NCI-H146 (cell line): Measurements from ENCODE around the gene NBPF1.
A peak's percentile ranks its signal among the peaks of the same experiment; 100 is the strongest.
"Not testable (repeated sequence)": the region's sequence is repeated elsewhere in the genome, so short reads cannot be mapped to it uniquely, and the experiment has no call there.

Source experiments
- DNase-seq: peaks from one replicate; lab custom pipeline; 2025; lab: John Stamatoyannopoulos, UW

Gene NBPF1

DNA sequence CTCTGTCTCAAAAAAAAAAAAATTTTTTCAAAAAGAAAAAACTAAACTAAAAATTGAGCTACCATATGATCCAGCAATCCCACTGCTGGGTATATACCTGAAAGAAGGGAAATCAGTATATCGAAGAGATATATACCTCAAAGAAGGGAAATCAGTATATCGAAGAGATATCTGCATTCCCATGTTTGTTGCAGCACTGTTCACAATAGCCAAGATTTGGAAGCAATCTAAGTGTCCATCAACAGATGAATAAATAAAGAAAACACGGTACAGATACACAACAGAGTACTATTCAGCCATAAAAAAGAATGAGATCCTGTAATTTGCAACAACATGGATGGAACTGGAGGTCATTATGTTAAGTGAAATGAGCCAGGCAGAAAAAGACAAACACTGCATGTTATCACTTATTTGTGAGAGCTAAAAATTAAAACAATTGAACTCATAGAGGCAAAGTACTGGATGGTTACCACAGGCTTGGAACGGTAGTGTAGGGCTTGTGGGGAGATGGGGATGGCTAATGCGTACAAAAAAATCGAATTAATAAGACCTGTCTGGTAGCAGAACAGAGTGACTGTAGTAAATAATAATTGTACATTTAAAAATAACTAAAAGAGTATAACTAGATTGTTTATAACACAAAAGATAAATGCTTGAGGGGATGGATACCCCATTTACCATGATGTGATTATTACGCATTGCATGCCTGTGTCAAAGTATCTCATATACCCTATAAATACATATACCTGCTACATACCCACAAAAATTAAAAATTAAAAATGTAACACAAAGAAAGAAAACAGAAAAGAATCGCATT lies 28.0 kb upstream of the NBPF1 start:
- DNase-seq: not testable (repeated sequence)

DNA sequence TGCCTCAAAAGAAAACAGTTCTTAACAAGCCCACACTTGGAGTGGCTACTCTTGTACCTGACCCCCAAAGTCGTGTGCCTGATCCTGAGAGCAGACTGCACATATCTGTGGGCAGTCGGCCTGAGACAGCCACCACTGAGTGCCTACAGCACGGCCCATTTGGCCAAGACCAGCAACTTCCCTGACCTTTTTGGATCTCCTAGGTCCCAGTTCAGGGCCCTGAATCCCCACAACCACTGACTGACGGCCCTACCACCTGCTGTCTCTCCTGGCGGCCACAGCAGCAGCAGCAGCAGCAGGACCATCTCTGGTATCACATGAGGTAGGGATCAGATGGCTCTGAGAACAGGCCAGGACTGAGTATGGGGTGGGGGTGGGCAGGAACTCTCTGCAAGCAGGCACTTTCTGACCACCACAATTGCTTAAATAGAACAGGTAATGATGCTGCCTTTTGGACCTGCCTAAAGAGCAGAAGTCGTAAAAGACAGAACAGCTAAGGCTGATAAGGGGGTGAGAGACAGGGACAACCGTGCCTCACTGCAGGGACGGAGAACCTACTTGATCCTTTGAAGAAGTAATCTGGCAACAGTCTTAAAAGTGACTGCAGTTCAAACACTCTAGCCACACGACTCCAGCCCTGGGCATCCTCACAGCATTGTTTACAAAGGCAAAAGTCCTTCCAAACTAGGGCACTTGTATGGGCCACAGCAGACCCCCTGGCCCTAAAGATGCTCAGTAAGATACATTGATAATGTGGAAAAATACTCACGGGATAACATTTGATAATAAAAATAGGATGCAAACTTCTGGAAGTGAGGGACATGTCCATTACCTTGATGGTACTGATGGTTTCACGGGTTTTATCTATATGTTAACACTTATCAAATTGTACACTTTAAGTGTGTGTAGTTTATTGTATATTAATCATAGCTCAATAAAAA lies 26.0 kb upstream of the NBPF1 start:
- DNase-seq: not testable (repeated sequence)

DNA sequence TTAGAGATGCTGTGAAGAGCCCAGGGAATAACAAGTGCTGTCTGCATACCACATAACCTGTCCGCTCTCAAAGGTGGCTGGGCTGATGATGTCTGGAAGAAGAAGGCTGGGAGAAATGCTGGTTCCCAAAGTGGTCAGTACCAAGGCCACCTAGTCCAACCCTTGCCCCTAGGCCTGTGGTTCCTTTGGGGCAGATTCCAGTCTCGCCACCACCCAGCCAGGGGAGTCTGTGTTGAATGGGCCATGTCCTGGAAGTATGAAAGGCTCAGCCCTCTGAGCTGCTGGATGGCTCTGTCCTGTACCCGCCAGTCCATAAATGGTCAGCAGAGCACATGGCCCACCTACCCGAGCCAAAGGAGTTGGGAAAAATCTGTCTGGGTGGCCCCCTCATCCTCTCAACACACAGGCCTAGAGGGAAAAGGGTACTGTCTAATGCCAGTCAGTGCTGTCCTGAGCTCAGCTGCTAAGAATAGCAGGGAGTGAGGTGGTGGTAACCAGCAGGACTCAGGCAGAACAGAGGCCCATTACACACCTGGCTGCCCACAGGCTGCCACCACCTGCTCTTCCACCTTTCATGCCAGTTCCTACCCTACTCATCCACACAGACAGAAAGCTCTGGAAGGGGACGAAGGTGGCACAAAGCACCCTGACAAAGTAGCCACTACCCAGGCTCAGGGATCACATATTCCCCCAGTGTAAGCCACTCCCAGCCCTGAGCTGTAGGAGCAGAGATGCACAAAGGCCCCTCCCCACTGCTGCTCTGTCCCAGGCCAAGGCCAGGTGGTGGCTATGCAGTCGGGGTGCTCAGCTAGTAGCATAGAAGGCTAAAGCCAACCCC lies 24.8 kb upstream of the NBPF1 start:
- not testable (repeated sequence) for DNase-seq

DNA sequence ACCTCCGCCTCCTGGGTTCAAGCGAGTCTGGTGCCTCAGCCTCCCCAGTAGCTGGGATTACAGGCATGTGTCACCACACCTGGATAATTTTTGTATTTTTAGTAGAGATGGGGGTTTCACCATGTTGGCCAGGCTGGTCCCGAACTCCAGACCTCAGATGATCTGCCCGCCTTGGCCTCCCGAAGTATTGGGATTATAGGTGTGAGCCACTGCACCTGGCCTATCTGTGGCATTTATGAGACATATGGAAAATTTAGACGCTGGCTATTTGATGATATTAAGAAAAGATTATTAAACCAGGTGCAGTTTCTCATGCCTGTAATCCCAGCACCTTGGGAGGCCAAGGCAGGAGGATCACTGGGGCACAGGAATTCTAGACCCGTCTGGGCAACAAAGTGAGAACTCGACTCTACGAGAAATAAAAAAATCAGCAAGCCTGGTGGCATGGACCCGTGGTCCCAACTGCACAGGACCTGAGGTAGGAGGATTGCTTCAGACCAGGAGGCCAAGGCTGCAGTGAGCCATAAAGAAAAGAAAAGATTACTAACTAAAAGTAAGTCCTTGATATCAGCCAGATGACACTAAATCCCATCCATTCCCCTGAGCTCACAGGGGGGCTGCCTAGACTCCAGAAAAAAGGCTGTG lies 23.3 kb upstream of the NBPF1 start:
- DNase-seq: not testable (repeated sequence)

DNA sequence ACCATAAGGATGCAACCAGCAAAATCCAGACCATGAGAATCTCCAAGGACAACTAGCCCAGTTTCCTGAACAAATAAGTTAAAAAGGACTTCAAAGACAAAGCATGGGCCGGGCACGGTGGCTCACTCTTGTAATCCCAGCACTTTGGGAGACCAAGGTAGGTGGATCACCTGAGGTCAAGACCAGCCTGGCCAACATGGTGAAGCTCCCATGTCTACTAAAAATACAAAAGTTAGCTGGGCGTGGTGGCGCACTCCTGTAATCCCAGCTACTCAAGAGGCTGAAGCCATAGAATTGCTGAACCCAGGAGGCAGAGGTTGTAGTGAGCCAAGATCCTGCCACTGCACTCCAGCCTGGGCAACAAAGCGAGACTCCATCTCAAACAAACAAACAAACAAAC lies 22.6 kb upstream of the NBPF1 start:
- DNase-seq: not testable (repeated sequence)

DNA sequence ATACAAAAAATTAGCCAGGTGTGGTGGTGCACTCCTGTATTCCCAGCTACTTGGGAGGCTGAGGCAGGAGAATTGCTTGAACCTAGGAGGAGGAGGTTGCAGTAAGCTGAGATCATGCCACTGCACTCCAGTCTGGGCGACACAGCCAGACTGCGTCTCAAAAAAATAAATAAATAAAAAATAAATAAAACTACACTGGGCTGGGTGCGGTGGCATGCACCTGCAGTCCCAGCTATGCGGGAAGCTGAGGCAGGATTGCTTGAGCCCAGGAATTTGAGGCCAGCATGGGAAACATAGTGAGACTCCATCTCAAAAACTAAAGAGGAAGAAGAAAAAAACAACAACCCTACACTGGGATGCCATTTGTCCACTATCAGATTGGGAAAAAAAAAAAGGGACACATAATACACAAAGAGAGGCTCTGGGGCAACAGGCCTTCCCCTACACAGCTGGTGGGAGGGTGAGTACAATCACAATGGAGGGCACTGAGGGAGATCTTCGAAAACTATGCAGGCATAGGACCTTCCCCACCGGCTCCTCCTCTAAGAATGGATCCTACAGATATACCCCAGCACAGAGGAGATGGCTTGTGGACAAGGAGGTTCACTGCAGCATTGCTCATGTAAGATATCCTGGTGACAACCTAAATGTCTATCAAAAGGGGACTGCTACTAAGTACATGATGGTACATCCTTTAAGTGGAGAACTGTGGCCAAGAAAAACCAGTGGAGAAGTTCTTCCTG lies 20.3 kb upstream of the NBPF1 start:
- DNase-seq: not testable (repeated sequence)

DNA sequence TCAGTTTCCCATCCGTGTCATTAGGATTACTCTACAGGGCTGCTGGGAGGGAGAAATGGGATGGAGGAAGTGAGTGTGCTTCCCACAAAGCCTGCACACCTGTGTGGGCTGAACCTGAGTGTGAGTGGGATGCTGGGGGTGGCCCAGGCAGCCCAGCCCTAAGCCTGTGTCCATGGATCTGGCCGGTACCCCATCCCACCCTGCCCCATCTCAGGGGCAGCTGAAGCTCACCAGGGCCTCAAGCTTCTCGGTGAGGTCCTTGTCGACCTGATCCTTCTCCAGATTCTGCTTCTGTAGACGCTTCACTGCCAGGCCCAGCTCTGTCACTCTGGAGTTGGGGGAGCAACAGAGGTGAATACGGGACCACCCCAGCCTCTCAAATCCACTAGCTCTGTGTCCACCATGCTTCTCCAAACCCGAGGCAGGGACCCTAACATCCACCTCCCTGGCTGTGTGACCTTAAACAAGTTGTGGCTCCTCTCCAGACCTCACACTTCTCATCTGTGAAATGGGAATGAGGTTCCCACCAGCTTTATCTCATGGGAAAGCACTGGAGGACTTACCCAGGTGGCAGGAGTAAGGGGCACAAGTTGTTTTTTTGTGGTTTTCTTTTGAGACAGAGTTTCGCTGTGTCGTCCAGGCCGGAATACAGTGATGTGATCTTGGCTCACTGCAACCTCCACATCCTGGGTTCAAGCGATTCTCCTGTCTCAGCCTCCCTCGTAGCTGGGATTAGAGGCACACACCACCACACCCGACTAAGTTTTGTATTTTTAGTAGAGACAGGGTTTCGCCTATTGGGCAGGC lies 18.9 kb upstream of the NBPF1 start:
- DNase-seq: not testable (repeated sequence)

DNA sequence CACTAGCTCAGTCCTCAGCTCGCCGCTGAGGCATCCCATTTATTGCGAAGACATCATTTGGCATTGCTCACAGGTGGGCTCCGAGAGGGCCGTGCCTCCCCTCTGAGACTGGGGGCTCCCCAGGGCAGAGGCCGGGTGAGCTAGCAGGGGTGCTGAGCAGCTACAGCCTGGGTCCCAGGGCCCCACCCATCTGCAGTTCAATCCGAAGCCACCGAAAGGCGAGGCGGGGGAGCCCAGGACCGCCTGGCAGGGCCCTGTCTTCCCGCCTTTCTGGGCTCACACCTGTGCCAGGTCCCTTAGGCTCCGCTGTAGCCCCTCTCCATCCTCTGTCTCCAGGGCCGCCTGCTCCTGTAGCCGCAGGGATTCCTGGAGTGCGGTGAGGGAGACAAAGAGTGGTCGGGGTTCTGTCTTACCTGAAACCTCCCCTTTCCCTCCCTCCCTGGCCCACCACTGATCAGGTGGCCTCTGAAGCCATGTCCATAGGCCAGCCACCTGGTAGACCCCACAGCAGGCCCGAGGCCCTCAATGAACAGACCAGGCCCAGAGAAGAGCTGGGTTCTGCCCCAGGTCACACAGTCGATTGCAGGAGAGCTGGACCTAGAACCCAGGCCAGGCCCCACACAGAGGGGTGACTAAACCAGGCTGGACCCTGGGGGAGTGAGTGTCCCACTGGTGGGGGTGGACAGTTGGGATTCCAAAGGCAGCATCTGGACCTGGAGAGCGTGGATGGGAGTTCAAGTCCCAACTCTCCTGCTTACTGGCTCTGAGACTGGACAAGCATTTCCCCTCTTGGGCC lies 18.1 kb upstream of the NBPF1 start:
- no peak for DNase-seq

DNA sequence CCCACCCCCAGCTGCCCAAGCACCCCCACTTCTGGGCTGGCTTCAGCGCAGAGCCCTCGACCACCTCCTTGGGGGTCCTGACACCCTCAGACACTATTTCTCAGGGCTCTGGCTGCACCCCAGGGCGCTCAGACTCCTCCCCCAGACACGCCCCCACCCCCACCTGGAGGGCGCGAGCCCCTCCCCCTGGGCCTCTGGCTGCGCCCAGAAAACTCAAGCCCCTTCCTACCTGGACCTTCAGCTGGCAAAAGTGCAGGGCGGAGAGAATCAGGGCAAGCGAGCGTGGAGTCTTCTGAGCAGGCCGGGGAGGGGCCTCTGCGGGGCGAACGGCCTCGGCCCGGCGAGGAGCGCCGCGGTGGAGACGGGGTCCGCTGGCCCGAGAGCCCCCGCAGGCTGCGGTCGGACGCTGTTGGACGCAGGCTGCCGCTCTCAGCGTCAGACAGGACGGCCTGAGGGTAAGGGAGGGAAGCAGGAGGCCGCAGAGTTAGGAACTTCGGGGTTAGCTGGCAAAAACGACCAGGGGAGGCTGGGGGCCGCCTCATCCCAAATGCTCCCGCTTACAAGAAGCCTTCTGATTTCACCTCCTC lies 17.4 kb upstream of the NBPF1 start:
- no peak for DNase-seq

DNA sequence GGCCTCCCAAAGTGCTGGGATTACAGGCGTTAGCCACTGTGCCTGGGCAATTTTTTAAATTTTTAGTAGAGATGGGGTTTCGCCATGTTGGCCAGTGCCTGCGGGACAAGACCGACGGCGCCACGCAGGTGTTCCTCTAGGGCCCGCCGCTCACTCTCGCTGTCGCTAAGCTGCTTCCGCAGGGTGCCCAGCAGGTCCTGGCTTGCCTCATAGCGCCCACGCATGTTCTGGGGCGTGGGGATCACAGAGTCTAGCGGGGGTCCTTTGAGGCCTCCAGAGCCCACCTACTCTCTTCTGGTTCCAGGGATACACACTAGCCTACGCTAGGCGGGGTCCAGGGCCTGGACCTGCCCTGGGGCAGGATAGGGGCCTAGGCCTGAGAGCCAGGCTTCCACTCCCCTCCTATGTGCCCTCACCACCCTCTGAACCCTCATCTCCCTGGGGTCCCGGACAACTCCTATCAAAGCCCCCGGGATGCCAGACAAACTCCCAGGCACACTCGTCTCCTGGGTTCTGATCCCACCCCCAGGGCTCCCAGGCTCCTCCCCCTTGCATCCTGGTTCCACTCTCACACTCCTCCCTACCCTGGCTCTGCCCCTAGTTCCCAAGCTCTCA lies 16.7 kb upstream of the NBPF1 start:
- DNase-seq: not testable (repeated sequence)

DNA sequence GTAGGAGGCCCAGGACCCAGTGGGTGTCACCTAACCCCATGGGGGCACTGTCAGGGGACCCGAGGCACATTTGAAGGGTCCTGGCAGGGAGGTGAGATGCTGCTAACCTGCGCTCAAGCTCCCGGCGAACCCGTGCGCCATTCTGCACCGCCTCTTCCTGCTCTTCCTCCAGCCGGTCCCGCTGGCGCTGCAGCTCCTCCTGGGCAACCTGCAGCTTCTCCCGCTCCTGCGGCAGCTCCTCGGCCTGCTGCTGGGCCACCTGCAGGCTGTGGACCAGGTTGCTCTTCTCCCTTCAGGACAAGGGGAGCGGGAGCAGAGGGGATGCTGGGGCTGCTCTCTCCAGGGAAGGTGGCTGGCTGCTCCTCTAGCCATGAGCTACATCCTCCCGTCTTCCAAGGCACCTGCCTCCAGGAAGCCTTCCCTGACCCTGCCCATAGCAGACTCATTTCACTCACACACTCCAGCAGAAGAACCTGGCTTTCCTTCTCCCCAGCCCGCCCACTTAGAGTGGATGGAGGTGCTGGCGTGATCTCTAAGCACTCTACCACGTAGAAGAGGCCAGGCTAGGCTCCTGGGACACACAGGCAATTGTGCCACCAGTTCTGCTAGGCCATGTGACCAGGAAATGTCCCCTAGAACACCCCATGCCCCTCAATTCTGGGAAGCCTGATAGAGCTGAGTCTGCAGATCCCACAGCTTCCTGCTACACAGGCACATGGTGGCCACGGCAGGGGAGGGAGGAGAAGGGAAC lies 15.2 kb upstream of the NBPF1 start:
- DNase-seq: no peak

DNA sequence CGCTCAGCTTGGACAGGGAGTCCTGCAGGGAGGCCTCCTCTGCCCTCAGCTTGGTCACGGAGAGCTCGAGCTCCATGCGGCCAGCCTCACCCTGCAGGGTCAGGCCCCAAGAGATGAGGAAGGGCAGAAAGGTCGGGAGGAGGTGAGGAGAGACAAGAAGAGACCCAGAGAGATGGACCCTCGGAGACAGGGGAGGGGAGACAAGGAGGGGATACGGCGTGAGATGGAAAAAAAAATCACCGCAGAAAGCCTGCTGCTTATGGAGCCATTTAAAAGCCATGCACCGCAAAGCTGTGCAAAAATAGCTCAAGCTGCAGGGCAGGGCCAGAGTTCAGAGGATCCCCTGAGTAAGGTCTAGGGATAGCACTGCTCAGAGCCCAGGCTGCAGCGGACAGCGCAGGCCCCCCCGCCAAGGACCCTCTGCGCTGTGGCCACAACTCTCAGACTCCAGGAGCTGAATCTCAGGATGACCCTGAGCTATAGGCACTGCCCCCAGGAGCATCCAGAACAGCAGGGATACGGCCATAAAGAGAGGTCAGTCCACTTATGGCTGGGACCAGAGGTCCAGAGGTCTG lies 13.1 kb upstream of the NBPF1 start:
- not testable (repeated sequence) for DNase-seq

DNA sequence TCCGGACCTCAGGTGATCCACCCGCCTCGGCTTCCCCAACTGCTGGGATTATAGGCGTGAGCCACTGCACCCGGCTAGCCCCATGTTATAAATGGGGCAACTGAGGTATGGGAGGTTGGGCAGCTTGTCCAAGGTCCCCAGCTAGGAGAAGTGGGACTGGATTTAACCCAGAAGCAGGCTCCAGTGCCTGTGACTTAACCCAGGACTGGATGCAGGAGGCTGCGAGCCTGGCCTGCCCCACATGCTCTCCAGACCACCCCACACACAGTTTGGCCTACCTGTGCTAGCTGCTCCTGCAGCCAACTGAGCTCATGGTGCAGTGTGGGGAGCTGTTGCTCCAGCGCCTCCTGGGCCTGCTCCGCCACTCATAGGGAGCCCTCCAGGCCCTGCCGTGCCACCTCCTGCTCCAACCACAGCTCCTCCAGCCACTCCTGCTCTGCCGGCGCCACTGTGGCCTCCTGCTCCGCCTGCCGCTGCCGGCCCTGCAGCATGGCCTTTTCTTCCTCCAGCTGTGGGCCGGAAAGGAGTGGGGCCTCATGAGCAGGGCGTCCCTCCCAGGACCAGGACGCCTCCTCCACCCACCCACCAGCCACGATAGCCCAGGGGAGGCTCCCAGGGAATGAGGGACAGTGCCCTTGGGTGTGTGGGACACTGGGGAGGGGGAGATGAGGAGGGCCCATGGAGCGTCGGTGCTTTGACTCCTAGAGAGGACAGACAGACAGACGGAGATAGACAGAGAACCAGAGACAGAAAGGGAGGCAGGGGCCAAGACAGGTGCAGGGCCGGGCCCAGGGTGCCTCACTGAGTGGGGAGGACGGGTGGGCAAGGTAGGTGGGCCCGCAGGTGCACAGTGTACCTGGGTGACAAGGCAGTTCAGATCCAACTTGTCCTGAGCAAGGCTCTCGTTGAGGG lies 12.4 kb upstream of the NBPF1 start:
- no peak for DNase-seq

DNA sequence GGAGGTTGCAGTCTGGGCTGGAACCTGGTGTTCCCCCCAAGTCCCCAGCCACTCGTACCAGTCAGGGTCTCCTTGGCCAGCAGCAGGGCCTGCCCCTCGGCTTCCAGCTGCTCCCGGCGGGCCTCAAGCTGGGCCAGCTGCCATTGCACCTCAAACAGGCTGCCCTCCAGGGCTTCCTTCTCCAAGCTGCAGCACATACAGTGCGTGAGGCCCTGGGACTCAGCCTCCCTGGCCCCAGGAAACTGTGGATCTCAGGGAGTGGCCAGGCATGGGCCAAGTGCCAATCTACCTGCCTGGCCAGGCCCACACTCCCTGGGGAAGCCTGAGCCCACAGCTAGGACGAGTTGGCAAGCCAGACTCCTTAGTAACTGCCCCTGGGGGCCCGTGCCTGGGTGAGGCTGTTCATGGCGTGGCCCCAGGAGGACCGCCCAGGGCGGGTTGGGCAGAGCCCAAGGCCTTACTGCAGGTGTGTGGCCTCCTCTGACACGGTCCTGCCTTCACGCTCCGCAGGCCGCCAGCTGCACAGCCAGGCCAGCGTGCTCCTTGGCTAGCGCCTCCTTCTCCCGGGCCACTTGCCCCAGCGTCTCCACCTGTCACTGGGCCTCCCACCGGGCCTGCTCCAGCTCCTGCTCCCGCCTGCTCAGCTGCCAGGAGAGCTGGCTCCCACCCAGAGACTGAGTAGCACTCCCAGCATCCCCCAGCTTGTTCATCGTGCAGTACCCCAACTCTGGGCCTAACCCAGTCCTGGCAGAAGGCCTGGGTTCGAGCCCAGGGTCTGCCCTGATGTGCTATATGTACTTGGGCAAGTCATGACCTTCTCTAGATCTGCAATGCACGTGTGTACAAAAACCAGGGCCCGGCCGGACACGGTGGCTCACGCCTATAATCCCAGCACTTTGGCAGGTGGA lies 10.7 kb upstream of the NBPF1 start:
- DNase-seq: peak; percentile 50

DNA sequence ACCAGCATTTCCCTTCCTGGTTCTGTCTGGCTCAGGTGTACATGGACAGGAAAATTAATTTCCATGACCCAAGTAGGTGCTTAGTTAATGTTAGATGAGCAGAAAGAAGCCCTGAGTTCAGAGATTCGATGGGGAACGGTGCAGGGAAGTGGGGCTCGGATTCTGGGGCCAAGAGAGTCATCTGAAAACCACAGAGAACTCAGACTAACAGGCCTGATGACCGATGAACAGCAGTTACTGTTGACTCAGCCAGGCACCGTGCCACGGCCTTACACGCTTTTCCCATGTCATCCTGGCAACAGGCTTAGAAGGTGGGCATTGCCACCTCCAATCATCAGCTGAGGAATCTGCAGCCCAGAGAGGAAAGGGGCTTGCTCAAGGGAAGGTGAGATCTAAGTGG lies 10.0 kb upstream of the NBPF1 start:
- not testable (repeated sequence) for DNase-seq
